Hindlimb muscle (tissue), 1 donor: ENCODE measurements around the gene CRMP1. TPM values are rescaled to one million over a fixed set of nuclear protein-coding genes. Genes with fewer than 3 reads are reported as not detected.
"Not testable (repeated sequence)": the region's sequence is repeated elsewhere in the genome, so short reads cannot be mapped to it uniquely, and the experiment has no call there.

Experiments
- DNase-seq: peaks from one replicate; pipeline ENCODE4 v3.0.0-alpha.2; 2013
- polyA plus RNA-seq: library from polyadenylated mRNA; unstranded; fragments of 120-200 nt; gene quantifications from one replicate; pipeline ENCODE4 v1.2.1, GENCODE V29; 2013; ENCODE audit not compliant: insufficient read length

CRMP1 gene
- polyA plus RNA-seq, 1 donor, result 18.8 TPM

GRCh38 chr4:5821665-5822358, 71.1 kb downstream of the CRMP1 start:
- no peak for DNase-seq

GRCh38 chr4:5816851-5817375, 76.0 kb downstream of the CRMP1 start:
- no peak for DNase-seq

GRCh38 chr4:5816101-5816500, 76.8 kb downstream of the CRMP1 start:
- DNase-seq, result no peak

GRCh38 chr4:5815641-5816040, 77.2 kb downstream of the CRMP1 start:
- no peak for DNase-seq

GRCh38 chr4:5814421-5814820, 78.5 kb downstream of the CRMP1 start:
- DNase-seq, result no peak

GRCh38 chr4:5813882-5814255, 79.0 kb downstream of the CRMP1 start:
- no peak for DNase-seq

GRCh38 chr4:5812506-5813229, 80.2 kb downstream of the CRMP1 start:
- peak; percentile 71 for DNase-seq

GRCh38 chr4:5812057-5812456, 80.8 kb downstream of the CRMP1 start:
- DNase-seq, result not testable (repeated sequence)

GRCh38 chr4:5810770-5811430, 82.0 kb downstream of the CRMP1 start:
- DNase-seq, result no peak

- no peak for DNase-seq
Measured at GRCh38 chr4:5810151-5810550, 82.7 kb downstream of the CRMP1 start.

GRCh38 chr4:5809216-5809776, 83.6 kb downstream of the CRMP1 start:
- no peak for DNase-seq

GRCh38 chr4:5808081-5808741, 84.7 kb downstream of the CRMP1 start:
- DNase-seq, result no peak

- no peak for DNase-seq
Measured at GRCh38 chr4:5805270-5805669, 87.6 kb downstream of the CRMP1 start.

- no peak for DNase-seq
Measured at GRCh38 chr4:5804656-5805055, 88.2 kb downstream of the CRMP1 start.

- DNase-seq, result no peak
Measured at GRCh38 chr4:5802565-5802964, 90.3 kb downstream of the CRMP1 start.

GRCh38 chr4:5801696-5802095, 91.2 kb downstream of the CRMP1 start:
- no peak for DNase-seq

- DNase-seq, result no peak
Measured at GRCh38 chr4:5800496-5800895, 92.4 kb downstream of the CRMP1 start.

- DNase-seq, result no peak
Measured at GRCh38 chr4:5799406-5799805, 93.5 kb downstream of the CRMP1 start.

- DNase-seq, result no peak
Measured at GRCh38 chr4:5798946-5799345, 93.9 kb downstream of the CRMP1 start.

GRCh38 chr4:5798462-5798861, 94.4 kb downstream of the CRMP1 start:
- DNase-seq, result peak; percentile 25

- DNase-seq, result no peak
Measured at GRCh38 chr4:5797866-5798265, 95.0 kb downstream of the CRMP1 start.

- no peak for DNase-seq
Measured at GRCh38 chr4:5796976-5797375, 95.9 kb downstream of the CRMP1 start.

GRCh38 chr4:5795580-5795979, 97.3 kb downstream of the CRMP1 start:
- DNase-seq, result no peak
